Muscle of arm (tissue), 12 donors: ENCODE measurements around the gene GLRX3. TPM values are rescaled to one million over a fixed set of nuclear protein-coding genes. Genes with fewer than 3 reads are reported as not detected.
"Not testable (repeated sequence)": the region's sequence is repeated elsewhere in the genome, so short reads cannot be mapped to it uniquely, and the experiment has no call there.

ENCODE experiments used
- DNase-seq: peaks from one replicate; pipeline ENCODE4 v3.0.0-alpha.2; 2013
- polyA plus RNA-seq, 12 donors: library from polyadenylated mRNA; unstranded; fragments of 120-200 nt; gene quantifications; one replicate each; pipeline ENCODE4 v1.2.1, GENCODE V29; 2013; ENCODE audit not compliant: insufficient read length in 12 of 12

Gene GLRX3
- polyA plus RNA-seq, 12 donors: 52.5 to 85.2 (median 63.5) TPM; not detected in 1

- DNase-seq: no peak
Observed at GRCh38 chr10:130185591-130185990, 49.4 kb downstream of the GLRX3 start.

- no peak for DNase-seq
Observed at GRCh38 chr10:130188195-130189175, 52.3 kb downstream of the GLRX3 start.

GRCh38 chr10:130189608-130190054 is 53.4 kb downstream of the GLRX3 start:
- no peak for DNase-seq

GRCh38 chr10:130190055-130190736 is 54.0 kb downstream of the GLRX3 start:
- peak; percentile 89 for DNase-seq

- DNase-seq: no peak
Observed at GRCh38 chr10:130190737-130191115, 54.5 kb downstream of the GLRX3 start.

GRCh38 chr10:130191380-130191779 is 55.2 kb downstream of the GLRX3 start:
- DNase-seq: no peak

GRCh38 chr10:130192276-130192848 is 56.2 kb downstream of the GLRX3 start:
- DNase-seq: no peak

GRCh38 chr10:130193033-130193432 is 56.8 kb downstream of the GLRX3 start:
- no peak for DNase-seq

GRCh38 chr10:130193493-130194193 is 57.5 kb downstream of the GLRX3 start:
- no peak for DNase-seq

GRCh38 chr10:130194194-130194990 is 58.2 kb downstream of the GLRX3 start:
- DNase-seq: no peak

GRCh38 chr10:130194991-130195645 is 58.9 kb downstream of the GLRX3 start:
- no peak for DNase-seq

GRCh38 chr10:130195746-130196294 is 59.6 kb downstream of the GLRX3 start:
- no peak for DNase-seq

GRCh38 chr10:130196511-130197487 is 60.6 kb downstream of the GLRX3 start:
- DNase-seq: no peak

GRCh38 chr10:130198651-130199050 is 62.5 kb downstream of the GLRX3 start:
- DNase-seq: no peak

- DNase-seq: no peak
Observed at GRCh38 chr10:130200179-130201042, 64.2 kb downstream of the GLRX3 start.

GRCh38 chr10:130201043-130201380 is 64.8 kb downstream of the GLRX3 start:
- no peak for DNase-seq

GRCh38 chr10:130202150-130202549 is 66.0 kb downstream of the GLRX3 start:
- DNase-seq: not testable (repeated sequence)
